Neural cell (in vitro differentiated cells): Measurements from ENCODE around the gene STX8. TPM values are rescaled to one million over a fixed set of nuclear protein-coding genes. Genes with fewer than 3 reads are reported as not detected.

Experiments used
- H2AFZ ChIP-seq: fragments of 200-600, 300-800 bp; sonication (generic), shearing (Covaris generic); 2 replicates; pipeline ENCODE4 v1.6.0; 2014; ENCODE audit warnings: low read depth, mild to moderate bottlenecking, antibody characterized with exemption, low read length, moderate library complexity
- H3F3A ChIP-seq: fragments of 200-600 bp; shearing (Covaris generic); 2 replicates; pipeline ENCODE4 v1.6.1; 2016; ENCODE audit warnings: mild to moderate bottlenecking, moderate library complexity, mixed read lengths, antibody characterized with exemption, low read length; ENCODE audit not compliant: insufficient read depth, poor library complexity, severe bottlenecking
- H3K27ac ChIP-seq: fragments of 200-600, 300-800 bp; sonication (generic), shearing (Covaris generic); 2 replicates; pipeline ENCODE4 v1.5.1; 2014; ENCODE audit warnings: mild to moderate bottlenecking, low read length, moderate library complexity
- H3K27me3 ChIP-seq: fragments of 300-800, 200-600 bp; sonication (generic), shearing (Covaris generic); 2 replicates; pipeline ENCODE4 v1.6.0; 2014; ENCODE audit warnings: mild to moderate bottlenecking, low read depth, low read length, moderate library complexity; ENCODE audit not compliant: insufficient read depth
- H3K36me3 ChIP-seq: fragments of 300-800, 200-600 bp; sonication (generic), shearing (Covaris generic); 2 replicates; pipeline ENCODE4 v1.5.1; 2014; ENCODE audit warnings: mild to moderate bottlenecking, antibody characterized with exemption, low read length, moderate library complexity; ENCODE audit not compliant: insufficient read depth
- H3K4me2 ChIP-seq: fragments of 300-800, 200-600 bp; sonication (generic), shearing (Covaris generic); 2 replicates; pipeline ENCODE4 v1.6.0; 2014; ENCODE audit warnings: mild to moderate bottlenecking, low read length
- H3K4me3 ChIP-seq: fragments of 300-800, 200-600 bp; sonication (generic), shearing (Covaris generic); 2 replicates; pipeline ENCODE4 v1.5.1; 2014; ENCODE audit warnings: mild to moderate bottlenecking, low read length, moderate library complexity
- H3K79me2 ChIP-seq: fragments of 200-600 bp; shearing (Covaris generic); replicated peaks from 2 replicates; pipeline ENCODE4 v1.6.0; 2014; ENCODE audit warnings: mild to moderate bottlenecking, low read length, moderate library complexity; ENCODE audit not compliant: insufficient read depth
- H3K9ac ChIP-seq: fragments of 300-800, 200-600 bp; sonication (generic), shearing (Covaris generic); 2 replicates; pipeline ENCODE4 v1.6.1; 2016; ENCODE audit warnings: mild to moderate bottlenecking, low read length, mixed read lengths
- H3K9me2 ChIP-seq: fragments of 200-600 bp; shearing (Covaris generic); 2 replicates; pipeline ENCODE4 v1.6.1; 2016; ENCODE audit warnings: mild to moderate bottlenecking, low read length, mixed read lengths; ENCODE audit not compliant: insufficient read depth
- H3K9me3 ChIP-seq: fragments of 200-600, 300-800 bp; sonication (generic), shearing (Covaris generic); 2 replicates; pipeline ENCODE4 v1.6.1; 2016; ENCODE audit warnings: mild to moderate bottlenecking, mixed run types, low read length, moderate library complexity, mixed read lengths
- H4K20me1 ChIP-seq: fragments of 200-600 bp; shearing (Covaris generic); 2 replicates; pipeline ENCODE4 v1.6.1; 2016; ENCODE audit warnings: mild to moderate bottlenecking, mixed run types; ENCODE audit not compliant: insufficient read depth
- EP300 ChIP-seq: fragments of 450-650 bp; conservative IDR thresholded peaks from 2 replicates; pipeline ENCODE4 v1.6.1; 2014; ENCODE audit warnings: antibody characterized with exemption, mild to moderate bottlenecking, moderate library complexity; ENCODE audit not compliant: poor library complexity, severe bottlenecking
- EZH2 ChIP-seq: fragments of 200-600, 300-800 bp; shearing (Covaris generic), sonication (generic); IDR thresholded peaks from 2 replicates; pipeline ENCODE4 v1.6.1; 2014; ENCODE audit warnings: antibody characterized with exemption, low read length, borderline replicate concordance, mild to moderate bottlenecking; ENCODE audit not compliant: insufficient read depth, poor library complexity, severe bottlenecking
- MXI1 ChIP-seq: fragments of 450-650 bp; conservative IDR thresholded peaks from 2 replicates; pipeline ENCODE4 v1.6.1; 2014; ENCODE audit warnings: antibody characterized with exemption, mild to moderate bottlenecking; ENCODE audit not compliant: poor library complexity, severe bottlenecking
- POLR2AphosphoS5 ChIP-seq: IDR thresholded peaks from 2 replicates; pipeline ENCODE4 v1.6.1; 2012
- RAD21 ChIP-seq: fragments of 450-650 bp; conservative IDR thresholded peaks from 2 replicates; pipeline ENCODE4 v1.6.1; 2014; ENCODE audit warnings: antibody characterized with exemption, mild to moderate bottlenecking, moderate library complexity
- SMC3 ChIP-seq: fragments of 450-650 bp; conservative IDR thresholded peaks from 2 replicates; pipeline ENCODE4 v1.6.1; 2014; ENCODE audit warnings: antibody characterized with exemption, mild to moderate bottlenecking, moderate library complexity; ENCODE audit not compliant: poor library complexity
- TAF1 ChIP-seq: IDR thresholded peaks from 2 replicates; pipeline ENCODE4 v1.6.1; 2012; ENCODE audit warnings: low read depth
- polyA plus RNA-seq: library from polyadenylated mRNA; depleted of rRNA; stranded (reverse); fragments of >200 nt; gene quantifications from 2 replicates; pipeline ENCODE4 v1.2.3, GENCODE V29; 2014
- TF ChIP-seq, protein P1 (sequence below): fragments of 450-650 bp; IDR thresholded peaks from 2 replicates; pipeline ENCODE4 v1.5.1; 2014; ENCODE audit warnings: antibody characterized with exemption, mild to moderate bottlenecking, moderate library complexity; ENCODE audit not compliant: poor library complexity, severe bottlenecking
- TF ChIP-seq, protein P2 (sequence below): IDR thresholded peaks from 2 replicates; pipeline ENCODE4 v1.6.1; 2012; ENCODE audit warnings: borderline replicate concordance

The STX8 gene
- polyA plus RNA-seq, 1 donor from 2014 or later = 100 TPM

DNA sequence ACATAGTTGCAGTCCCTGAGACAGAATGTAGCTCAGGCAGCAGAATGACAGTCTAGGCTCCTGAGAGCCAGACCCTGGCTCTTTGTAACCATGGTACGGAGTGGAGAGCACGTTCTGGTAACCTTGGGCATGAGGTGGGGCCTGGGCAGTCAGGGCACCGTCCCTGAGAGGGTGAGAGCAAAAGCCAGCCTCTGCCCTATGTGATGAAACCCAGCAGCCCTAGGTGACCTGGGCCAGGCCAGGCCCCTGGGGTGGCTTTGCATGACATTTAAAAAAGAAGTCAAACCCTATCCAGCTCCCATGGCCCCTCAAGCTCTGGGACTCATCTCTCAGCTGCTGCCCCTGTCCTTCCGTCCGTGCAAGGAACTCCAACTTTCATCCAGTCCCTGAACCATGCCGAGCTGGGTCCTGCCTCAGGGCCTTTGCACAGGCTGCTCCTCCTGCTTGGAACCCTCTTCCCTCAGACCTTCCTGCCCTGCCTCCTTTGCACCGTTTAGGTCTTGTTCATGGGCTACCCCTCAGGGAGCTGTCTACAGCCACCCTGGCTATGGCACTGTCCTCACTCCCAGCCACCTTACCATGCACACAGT is 365.7 kb downstream of the STX8 start:
- H3K79me2 ChIP-seq = no peaks in the 10 kb centered on the region
- H2AFZ ChIP-seq = no peak overlapping the region
- no peak overlapping the region for H3K27ac ChIP-seq
- no peak overlapping the region for H3K4me2 ChIP-seq
- TF ChIP-seq, protein P1, sequence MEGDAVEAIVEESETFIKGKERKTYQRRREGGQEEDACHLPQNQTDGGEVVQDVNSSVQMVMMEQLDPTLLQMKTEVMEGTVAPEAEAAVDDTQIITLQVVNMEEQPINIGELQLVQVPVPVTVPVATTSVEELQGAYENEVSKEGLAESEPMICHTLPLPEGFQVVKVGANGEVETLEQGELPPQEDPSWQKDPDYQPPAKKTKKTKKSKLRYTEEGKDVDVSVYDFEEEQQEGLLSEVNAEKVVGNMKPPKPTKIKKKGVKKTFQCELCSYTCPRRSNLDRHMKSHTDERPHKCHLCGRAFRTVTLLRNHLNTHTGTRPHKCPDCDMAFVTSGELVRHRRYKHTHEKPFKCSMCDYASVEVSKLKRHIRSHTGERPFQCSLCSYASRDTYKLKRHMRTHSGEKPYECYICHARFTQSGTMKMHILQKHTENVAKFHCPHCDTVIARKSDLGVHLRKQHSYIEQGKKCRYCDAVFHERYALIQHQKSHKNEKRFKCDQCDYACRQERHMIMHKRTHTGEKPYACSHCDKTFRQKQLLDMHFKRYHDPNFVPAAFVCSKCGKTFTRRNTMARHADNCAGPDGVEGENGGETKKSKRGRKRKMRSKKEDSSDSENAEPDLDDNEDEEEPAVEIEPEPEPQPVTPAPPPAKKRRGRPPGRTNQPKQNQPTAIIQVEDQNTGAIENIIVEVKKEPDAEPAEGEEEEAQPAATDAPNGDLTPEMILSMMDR = no peak
- TF ChIP-seq EP300 = no peak
- no peak for TF ChIP-seq SMC3
- no peak for TF ChIP-seq POLR2AphosphoS5
- TF ChIP-seq TAF1 = no peak
- TF ChIP-seq, protein P2, sequence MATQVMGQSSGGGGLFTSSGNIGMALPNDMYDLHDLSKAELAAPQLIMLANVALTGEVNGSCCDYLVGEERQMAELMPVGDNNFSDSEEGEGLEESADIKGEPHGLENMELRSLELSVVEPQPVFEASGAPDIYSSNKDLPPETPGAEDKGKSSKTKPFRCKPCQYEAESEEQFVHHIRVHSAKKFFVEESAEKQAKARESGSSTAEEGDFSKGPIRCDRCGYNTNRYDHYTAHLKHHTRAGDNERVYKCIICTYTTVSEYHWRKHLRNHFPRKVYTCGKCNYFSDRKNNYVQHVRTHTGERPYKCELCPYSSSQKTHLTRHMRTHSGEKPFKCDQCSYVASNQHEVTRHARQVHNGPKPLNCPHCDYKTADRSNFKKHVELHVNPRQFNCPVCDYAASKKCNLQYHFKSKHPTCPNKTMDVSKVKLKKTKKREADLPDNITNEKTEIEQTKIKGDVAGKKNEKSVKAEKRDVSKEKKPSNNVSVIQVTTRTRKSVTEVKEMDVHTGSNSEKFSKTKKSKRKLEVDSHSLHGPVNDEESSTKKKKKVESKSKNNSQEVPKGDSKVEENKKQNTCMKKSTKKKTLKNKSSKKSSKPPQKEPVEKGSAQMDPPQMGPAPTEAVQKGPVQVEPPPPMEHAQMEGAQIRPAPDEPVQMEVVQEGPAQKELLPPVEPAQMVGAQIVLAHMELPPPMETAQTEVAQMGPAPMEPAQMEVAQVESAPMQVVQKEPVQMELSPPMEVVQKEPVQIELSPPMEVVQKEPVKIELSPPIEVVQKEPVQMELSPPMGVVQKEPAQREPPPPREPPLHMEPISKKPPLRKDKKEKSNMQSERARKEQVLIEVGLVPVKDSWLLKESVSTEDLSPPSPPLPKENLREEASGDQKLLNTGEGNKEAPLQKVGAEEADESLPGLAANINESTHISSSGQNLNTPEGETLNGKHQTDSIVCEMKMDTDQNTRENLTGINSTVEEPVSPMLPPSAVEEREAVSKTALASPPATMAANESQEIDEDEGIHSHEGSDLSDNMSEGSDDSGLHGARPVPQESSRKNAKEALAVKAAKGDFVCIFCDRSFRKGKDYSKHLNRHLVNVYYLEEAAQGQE = no peak
- TF ChIP-seq MXI1 = no peak
- no peak for TF ChIP-seq EZH2
- no peak for TF ChIP-seq RAD21
- no peaks in the 10 kb centered on the region for H3K9me2 ChIP-seq
- H3F3A ChIP-seq = no peaks in the 10 kb centered on the region
- no peak overlapping the region for H3K9ac ChIP-seq
- H3K9me3 ChIP-seq = no peaks in the 10 kb centered on the region
- H3K4me3 ChIP-seq = no peak overlapping the region
- H3K36me3 ChIP-seq = no peaks in the 10 kb centered on the region
- no peaks in the 10 kb centered on the region for H4K20me1 ChIP-seq
- H3K27me3 ChIP-seq = no peaks in the 10 kb centered on the region

DNA sequence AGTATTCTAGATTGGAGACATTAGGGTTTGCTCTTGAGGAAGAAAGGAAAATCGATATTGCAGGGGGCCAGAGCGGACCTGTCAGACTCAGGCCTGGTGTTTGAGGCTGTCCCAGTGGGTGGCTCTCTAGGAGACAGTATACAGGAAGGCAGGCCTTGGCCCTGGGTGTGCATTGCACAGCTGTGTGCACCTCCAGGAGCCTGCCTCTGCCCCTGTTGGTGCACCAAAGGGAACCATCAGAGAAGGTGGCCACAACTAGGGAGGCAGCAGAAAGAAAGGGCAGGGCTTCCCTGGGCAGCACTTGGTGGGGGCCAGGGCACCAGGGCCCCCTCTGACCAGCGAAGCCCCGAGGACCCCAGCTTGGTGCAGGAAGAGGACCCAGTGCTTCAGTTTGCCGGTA is 366.3 kb downstream of the STX8 start:
- no peaks in the 10 kb centered on the region for H3K9me3 ChIP-seq
- H3K27ac ChIP-seq = no peak overlapping the region
- no peak overlapping the region for H3K4me3 ChIP-seq
- no peaks in the 10 kb centered on the region for H3F3A ChIP-seq
- H4K20me1 ChIP-seq = no peaks in the 10 kb centered on the region
- no peaks in the 10 kb centered on the region for H3K36me3 ChIP-seq
- H3K27me3 ChIP-seq = no peaks in the 10 kb centered on the region
- H3K4me2 ChIP-seq = no peak overlapping the region
- H3K9me2 ChIP-seq = no peaks in the 10 kb centered on the region
- H2AFZ ChIP-seq = no peak overlapping the region
- TF ChIP-seq MXI1 (no peak), SMC3 (no peak), EZH2 (no peak), EP300 (no peak), TAF1 (no peak), POLR2AphosphoS5 (no peak), RAD21 (no peak)
- TF ChIP-seq, protein P2 = no peak
- TF ChIP-seq, protein P1 = no peak
- H3K79me2 ChIP-seq = no peaks in the 10 kb centered on the region
- H3K9ac ChIP-seq = no peak overlapping the region
